Measurements from ENCODE around the gene SLC25A34.
"Not testable (repeated sequence)": the region's sequence is repeated elsewhere in the genome, so short reads cannot be mapped to it uniquely, and the experiment has no call there.

Gene SLC25A34

DNA sequence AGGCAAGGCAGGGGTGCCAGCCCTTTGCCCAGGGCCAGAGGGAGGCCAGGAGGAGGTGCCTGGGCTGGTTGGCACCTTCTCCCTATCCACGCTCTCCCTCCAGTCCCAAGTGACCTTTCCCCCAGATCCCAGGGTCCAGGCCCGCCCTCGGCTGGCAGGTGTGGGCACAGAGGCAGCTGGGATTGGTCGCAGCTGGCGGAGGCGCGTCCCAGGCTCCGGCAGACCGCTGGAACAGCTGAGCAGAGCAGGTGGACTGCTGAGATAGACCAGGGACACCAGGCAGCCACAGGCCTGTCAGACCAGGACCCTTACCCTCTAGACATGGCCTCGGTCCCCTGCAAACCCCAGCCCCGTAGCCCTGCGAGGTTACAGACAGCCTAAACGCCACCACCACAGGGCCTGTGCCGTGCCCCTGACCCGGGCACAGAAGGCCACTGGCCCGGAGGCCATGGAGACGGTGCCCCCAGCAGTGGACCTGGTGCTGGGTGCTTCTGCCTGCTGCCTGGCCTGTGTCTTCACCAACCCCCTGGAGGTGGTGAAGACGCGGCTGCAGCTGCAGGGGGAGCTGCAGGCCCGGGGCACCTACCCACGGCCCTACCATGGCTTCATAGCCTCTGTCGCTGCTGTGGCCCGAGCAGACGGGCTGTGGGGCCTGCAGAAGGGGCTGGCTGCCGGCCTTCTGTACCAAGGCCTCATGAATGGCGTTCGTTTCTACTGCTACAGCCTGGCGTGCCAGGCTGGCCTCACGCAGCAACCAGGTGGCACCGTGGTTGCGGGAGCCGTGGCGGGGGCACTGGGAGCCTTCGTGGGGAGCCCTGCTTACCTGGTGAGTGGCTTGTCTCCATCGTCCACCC, at the start of gene SLC25A34:
SLC25A34 (plus strand) TSS at position 221 of the 854 bp plus-strand sequence; CDS start at position 449, 228 bp downstream.
- DNase-seq (ENCODE audit: extremely low read depth in 1 of 2, low read depth in 1 of 2): no peak

DNA sequence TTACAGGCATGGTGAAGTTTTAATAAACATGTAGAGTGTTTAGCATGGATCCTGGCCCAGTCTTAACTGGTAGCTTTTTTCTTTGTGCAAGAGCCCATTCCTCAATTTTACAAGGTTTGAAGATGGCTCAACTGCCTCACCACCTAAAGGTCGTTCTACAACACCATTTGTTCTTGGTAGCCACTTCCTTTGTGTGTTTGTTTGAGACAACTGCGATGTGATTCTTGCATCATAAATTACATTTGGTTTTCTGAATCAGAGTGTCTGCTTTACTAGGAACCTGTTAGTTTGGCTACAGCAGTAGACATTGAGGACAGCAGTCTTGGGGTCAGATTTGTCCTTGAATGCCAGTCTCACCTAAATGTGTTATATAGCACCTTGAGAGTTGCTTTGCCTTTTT, 48.6 kb upstream of the SLC25A34 start:
- DNase-seq (ENCODE audit: extremely low read depth in 1 of 2, low read depth in 1 of 2): no peak

DNA sequence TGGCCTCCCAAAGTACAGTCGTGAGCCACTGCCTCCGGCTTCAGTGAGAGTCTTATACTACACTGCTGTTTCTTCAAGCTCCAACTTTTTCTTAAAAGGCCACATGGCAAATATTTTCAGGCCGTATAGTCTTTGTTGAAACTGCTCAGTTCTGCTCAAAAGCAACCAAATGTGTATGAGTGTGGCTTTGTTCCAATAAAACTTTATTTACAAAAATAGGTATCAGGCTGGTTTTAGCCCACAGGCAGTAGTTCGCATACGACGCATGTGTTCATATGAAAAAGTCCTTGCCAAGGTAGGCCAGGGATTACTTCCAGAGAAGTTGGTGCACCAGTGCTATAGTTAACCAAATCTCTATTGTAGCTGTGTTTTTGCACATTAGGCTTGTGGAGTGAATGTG, 45.7 kb upstream of the SLC25A34 start:
- no peak for DNase-seq (ENCODE audit: extremely low read depth in 1 of 2, low read depth in 1 of 2)

DNA sequence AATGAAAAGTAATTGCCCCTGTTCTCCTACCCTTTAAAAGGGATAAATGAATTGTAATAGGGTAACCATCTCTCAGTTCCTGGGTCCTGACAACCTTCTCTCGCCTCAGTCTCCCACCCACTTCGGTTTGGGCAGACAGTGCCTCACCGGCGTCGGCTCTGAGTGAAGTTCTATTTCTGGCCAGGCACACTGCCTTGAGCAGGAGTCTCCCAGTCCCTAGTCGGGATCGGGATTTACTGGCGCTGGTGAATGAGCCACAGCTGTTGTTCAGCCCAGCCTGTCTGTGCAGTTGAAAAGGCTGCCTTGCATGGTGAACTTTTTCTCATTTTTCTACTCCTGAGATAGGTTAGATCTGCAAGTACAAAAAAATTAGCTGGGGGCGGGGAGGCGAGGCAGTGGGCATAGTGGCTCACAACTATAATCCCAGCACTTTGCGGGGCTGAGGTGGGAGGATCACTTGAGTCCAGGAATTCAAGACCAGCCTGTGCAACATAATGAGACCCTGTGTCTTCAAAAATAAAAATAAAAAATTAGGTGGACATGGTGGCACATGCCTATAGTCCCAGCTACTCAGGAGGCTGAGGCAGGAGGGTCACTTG, 44.5 kb upstream of the SLC25A34 start:
- DNase-seq (ENCODE audit: extremely low read depth in 1 of 2, low read depth in 1 of 2): no peak

DNA sequence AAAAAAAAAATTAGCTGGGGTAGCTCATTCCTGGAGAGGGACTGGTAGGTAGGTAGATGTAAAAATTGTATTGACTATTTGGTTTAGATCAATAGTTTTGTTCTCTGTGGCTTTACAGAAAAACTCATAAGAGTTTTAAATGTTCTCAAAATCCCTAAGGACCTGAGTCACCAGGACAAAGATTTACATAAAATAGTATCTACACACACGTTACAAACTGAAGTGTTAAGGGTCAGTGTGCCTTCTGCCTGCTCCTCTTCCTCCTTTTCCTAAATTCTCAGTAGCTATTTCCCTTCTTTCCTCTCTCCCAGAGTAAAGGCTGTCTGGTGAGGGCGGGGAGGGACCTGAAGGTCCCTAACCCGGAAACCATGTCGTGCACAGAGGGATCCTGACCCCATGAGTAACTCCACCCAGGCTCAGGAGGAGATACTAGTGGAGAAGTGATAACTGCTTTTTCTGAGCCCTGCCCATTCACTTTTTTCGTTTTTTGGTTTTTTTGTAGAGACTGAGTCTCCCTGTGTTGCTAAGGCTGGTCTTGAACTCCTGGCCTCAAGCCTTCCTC, 43.9 kb upstream of the SLC25A34 start:
- no peak for DNase-seq (ENCODE audit: extremely low read depth in 1 of 2, low read depth in 1 of 2)

DNA sequence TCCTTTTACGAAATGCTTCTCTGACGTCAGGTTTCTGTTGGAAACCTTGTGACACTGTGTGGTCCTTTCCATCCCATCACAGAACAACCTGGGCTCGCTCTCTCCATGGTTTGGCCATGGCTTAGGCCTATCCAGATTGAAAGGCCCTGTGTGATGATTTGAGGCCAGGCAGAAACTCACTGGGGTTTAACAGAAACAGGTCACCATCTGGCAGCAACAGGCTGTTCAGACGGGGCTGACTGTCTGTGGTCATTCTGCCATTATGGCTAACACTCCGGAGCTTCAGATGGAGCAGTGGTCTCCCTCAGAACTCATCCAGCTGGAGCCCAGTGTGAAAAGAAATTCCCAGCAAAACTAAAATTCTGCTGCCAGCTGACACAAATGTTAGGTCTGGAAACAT, 42.7 kb upstream of the SLC25A34 start:
- no peak for DNase-seq (ENCODE audit: extremely low read depth in 1 of 2, low read depth in 1 of 2)

DNA sequence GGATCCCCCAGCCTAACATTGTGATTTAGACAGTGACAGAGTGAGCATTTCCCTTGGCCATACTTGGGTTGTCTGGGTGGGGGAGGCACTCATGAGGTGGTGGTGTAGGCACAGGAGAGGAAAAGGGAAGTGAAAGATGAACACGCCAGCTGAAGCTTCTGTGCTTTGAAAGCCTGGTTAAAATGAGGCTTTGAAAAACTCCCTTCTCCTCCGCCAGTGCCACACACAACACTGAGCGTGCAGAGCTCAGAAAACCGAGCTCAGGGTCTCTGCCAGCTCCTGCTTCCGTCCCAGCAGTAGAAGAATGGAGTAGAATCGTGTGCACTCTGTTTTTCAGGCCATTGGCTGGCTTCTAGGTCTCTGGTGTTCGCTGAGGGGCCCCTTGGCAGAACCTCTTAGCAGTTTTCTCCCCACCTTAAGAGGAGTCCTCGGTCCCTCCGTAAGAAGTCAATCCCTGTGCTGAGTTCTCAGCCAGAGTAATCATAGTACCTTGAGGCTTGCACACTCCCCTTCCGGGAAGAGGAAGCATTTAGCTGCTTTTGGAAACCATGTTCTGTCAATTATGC, 39.0 kb upstream of the SLC25A34 start:
- no peak for DNase-seq (ENCODE audit: extremely low read depth in 1 of 2, low read depth in 1 of 2)

DNA sequence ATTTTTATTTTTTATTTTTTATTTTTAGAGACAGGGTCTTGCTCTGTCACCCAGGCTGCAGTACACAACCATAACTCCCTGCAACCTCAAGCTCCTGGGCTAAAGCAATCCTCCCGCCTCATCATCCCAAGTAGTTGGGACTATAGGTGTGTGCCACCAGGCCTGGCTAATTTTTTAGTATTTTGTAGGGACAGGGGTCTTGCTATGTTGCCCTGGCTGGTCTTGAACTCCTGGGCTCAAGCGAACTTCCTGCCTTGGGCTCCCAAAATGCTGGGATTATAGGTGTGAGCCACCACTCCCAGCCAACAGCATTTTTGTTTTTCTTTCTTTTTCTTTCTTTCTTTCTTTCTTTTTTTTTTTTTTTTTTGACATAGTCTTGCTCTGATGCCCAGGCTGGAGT, 37.9 kb upstream of the SLC25A34 start:
- DNase-seq (ENCODE audit: extremely low read depth in 1 of 2, low read depth in 1 of 2): no peak

DNA sequence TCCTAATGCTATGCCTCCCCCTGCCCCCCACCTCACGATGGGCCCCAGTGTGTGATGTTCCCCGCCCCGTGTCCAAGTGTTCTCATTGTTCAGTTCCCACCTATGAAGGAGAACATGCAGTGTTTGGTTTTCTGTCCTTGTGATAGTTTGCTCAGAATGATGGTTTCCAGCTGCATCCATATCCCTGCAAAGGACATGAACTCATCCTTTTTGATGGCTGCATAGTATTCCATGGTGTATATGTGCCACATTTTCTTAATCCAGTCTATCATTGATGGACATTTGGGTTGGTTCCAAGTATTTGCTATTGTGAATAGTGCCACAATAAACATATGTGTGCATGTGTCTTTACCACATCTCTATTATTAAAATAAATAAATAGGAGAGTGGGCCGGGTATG, 36.7 kb upstream of the SLC25A34 start:
- not testable (repeated sequence) for DNase-seq (ENCODE audit: extremely low read depth in 1 of 2, low read depth in 1 of 2)

DNA sequence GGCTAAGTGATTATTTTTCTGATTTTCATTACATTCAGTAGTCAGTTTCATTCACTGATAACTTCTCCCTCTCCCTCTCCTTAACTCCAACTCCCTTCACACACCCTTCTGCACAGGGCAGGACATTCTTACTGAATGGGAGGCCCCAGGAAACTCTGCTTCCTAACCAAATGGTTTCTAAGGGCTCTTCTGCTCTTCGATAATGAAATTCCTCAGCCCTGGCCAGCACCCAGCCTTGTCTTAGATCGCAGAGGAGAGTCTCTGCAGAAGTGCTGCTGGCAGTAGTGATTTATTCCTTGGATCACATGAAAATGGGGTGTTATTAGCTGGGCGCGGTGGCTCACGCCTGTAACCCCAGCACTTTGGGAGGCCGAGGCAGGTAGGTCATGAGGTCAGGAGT, 35.5 kb upstream of the SLC25A34 start:
- DNase-seq (ENCODE audit: extremely low read depth in 1 of 2, low read depth in 1 of 2): no peak

DNA sequence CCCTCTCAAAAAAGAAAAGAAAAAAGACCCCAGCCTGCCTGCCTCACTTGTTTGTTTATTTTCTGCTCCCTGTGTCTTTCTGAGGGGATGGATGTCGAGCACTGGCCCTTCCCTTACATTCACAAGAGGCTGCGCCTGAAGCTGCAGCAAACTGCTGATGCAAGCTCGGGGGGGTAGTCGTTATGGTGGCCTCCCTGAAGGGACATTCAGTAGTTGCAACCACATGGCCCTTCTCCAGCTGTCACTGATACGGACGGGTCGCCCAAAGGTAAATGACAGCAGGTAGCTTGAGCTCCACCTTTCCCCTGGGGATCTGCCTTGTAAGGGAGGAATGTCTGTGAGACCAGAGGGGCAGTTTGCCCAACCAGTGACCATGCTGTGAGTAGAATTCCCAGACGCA, 34.3 kb upstream of the SLC25A34 start:
- DNase-seq (ENCODE audit: extremely low read depth in 1 of 2, low read depth in 1 of 2): no peak

DNA sequence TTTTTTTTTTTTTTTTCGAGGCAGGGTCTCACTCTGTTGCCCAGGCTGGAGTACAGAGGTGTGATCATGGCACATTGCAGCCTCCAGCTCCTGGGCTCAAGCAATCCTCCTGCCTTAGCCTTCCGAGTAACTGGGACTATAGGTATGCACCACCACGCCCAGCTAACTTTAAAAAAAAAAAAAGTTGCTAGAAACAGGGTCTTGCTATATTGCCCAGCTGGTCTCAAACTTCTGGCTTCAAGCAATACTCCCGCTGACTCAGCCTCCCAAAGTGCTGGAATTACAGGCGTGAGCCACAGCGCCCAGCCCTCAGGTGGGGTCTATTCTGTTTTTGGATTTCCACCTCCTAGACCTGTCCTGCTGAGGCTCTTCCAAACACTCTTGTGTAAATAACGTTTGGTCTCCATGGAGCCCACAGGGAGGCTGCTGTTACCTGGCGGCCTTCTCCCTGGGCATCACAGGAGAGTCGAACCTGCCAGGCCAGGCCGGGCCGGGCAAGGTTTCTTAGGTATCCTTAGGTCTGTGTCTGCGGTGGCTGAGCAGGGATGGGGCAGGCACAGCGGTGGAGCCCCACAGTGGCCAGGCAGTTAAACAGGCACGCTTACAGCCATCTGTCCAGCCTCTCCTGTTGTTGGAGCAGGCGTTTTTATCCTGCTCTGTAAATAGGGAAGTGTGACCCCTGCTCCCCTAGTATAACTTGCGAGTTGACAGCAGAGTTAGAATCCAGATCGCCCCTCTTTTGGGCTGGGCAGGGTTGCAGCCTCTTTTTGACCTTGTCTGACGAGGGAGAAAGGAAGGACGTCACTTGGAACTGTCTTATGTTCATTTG, 33.1 kb upstream of the SLC25A34 start:
- no peak for DNase-seq (ENCODE audit: extremely low read depth in 1 of 2, low read depth in 1 of 2)

DNA sequence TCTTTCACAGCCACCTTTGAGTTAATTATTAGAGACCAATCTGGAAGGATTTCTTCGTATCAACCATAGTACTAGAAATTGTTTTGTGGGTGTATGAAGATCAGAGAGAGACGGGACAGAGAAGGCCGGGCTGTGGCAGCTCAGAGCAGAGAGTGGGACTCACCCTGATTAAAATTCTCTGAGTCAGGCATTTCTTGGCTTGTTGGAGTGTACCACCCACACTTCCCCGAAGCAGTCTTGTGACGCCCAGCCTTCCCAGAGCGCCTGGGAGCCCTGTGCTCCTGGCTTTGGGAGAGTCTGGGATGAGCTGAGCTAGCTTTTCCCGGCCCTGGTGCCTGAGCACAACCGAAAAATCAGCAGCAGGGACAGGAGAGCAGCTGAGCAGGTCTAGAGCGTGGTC, 32.5 kb upstream of the SLC25A34 start:
- no peak for DNase-seq (ENCODE audit: extremely low read depth in 1 of 2, low read depth in 1 of 2)

DNA sequence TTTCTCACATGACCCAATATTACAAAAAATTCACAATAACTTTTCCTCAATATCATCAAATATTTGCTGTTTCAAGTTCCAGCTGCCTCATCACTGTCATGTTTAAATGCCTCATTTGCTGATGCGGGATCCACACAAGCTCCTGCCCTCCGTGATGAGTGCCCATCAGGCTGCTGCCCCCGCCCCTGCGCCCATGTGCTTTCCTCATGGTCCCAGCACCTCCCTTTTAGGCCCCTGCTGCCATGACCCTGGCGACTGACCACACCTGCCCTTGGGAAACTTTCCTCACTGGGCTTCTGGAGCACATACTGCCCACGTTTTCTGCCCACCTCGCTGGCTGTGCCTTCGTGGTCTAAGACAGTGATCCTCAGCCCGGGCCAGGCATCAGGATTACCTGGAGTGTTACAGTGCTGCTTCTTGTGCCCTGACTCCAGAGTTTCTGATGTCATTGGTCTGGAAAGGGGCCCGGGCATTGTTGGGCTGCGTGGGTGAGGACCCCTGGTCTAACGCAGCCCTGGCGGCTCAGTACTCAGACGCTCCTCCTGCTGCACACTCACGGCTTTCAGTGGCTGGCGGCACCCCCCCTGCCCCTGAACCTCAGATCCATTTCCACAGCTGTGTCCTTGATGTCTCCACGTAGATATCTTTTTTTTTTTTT, 31.4 kb upstream of the SLC25A34 start:
- DNase-seq (ENCODE audit: extremely low read depth in 1 of 2, low read depth in 1 of 2): no peak

DNA sequence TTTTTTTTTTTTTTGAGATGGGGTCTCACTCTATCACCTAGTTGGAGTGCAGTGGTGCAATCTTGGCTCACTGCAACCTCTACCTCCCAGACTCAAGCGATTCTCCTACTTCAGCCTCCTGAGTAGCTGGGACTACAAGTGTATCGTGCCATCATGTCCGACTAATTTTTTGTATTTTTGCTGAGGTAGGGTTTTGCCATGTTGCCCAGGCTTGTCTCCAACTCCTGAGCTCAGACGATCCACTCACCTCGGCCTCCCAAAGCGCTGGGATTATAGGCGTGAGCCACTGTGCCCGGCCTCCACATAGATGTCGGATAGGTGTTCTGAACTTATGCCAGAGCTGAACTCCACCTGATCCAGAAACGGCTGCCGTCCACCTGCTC, 30.9 kb upstream of the SLC25A34 start:
- DNase-seq (ENCODE audit: extremely low read depth in 1 of 2, low read depth in 1 of 2): no peak

DNA sequence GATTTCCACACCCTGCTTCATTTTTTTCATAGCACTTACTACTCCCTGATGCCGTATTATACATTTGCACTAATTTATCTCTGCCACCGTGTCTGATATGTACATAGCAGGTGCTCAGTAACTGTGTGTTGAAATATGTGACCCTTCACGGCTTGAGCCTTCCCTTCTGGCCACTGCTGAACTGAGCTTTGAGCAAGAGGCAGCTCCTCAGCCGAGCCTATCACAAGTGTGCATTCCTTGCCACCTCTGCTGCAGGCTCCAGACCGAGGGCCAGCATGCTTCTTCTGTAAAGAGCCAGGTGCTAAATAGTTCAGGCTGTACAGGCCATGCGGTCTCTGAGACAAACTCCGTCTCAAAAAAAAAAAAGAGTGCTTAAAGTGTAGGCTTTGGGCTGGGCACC, 29.3 kb upstream of the SLC25A34 start:
- DNase-seq (ENCODE audit: extremely low read depth in 1 of 2, low read depth in 1 of 2): no peak

DNA sequence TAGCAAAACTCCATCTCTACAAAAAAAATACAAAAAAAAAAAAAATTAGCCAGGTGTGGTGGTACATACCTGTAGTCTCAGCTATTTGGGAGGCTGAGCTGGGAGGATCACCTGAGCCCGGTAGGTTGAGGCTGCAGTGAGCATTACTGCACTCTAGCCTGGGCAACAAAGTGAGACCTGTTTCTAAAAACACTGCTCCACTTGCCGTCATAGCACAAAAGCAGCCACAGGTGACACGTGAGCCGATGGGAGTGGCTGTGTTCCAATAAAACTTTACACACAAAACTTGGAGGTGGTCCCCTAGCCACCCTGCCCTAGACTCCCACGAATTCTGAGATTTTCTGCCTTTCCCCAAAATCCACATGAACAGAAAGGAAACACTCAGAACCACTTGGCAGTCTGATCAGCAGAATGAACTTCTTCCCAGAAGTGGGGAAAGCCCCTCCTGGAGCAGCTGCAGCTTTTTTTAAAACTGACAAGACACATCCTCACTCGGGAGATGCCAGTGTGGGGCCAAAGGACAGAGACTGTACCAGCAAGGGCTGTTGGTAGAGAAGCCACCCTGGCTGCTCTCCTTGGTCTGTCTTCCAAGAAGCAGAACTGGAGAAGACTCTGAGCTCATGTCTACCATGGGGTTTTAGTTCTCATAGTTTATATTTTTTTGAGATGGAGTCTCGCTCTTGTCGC, 28.7 kb upstream of the SLC25A34 start:
- DNase-seq (ENCODE audit: extremely low read depth in 1 of 2, low read depth in 1 of 2): no peak

DNA sequence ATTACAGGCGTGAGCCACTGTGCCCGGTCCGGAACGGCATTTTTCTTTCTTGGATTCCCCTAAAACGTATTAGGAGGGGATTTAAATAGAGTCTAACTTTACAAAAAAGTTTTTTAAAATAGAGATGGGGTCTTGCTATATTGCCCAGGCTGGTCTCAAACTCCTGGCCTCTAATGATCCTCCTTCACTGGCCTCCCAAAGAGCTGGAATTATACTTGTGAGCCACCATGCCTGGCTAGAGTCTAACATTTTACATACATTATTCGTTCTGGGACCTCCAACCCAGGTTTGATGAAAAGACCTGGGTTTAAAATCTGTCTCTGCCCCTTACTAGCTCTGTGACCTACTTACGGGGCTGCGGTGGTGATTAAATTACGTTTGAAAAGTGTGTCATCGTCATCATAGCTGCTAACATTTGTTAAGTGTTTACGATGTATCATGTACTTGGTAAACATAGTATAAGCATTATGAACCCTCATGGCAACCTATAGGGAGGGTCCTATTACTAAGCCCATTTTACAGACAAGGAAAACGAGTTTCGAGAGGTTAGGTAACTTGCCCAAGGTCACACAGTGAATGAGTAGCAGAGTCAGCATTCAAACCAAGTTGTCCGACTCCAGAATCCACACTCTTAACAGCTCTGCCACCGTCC, 27.4 kb upstream of the SLC25A34 start:
- no peak for DNase-seq (ENCODE audit: extremely low read depth in 1 of 2, low read depth in 1 of 2)

DNA sequence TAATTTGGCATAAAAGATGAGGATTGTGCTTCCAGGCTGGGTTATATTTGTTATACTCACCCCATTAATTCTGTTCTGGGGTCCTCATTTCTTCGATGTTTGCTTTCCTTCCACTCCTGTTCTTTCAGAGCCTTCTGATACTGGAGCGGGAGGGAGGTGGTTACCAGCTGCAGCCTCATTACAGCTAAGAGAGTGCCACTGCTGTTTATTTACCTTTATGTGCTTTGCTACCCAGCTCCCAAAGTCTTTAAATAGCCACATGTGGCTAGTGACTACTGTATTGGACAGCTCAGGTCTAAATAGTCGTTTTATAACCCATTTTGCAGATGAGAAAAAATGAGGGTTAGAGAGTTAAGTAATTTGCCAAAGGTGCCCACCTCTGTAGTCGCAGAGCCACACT, 26.8 kb upstream of the SLC25A34 start:
- DNase-seq (ENCODE audit: extremely low read depth in 1 of 2, low read depth in 1 of 2): no peak
